Measurements from ENCODE around the gene KPNB1.

GRCh38 chr17:47733047-47733673 lies 83.4 kb downstream of the KPNB1 start, which contains the start of gene TBX21:
- TF ChIP-seq, protein P1, sequence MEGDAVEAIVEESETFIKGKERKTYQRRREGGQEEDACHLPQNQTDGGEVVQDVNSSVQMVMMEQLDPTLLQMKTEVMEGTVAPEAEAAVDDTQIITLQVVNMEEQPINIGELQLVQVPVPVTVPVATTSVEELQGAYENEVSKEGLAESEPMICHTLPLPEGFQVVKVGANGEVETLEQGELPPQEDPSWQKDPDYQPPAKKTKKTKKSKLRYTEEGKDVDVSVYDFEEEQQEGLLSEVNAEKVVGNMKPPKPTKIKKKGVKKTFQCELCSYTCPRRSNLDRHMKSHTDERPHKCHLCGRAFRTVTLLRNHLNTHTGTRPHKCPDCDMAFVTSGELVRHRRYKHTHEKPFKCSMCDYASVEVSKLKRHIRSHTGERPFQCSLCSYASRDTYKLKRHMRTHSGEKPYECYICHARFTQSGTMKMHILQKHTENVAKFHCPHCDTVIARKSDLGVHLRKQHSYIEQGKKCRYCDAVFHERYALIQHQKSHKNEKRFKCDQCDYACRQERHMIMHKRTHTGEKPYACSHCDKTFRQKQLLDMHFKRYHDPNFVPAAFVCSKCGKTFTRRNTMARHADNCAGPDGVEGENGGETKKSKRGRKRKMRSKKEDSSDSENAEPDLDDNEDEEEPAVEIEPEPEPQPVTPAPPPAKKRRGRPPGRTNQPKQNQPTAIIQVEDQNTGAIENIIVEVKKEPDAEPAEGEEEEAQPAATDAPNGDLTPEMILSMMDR (IDR thresholded peaks at IDR 0.05), result no peak
- TF ChIP-seq POLR2AphosphoS5 (IDR thresholded peaks at IDR 0.05) (no peak), POLR2A (IDR thresholded peaks at IDR 0.05) (no peak), EP300 (IDR thresholded peaks at IDR 0.05) (no peak)

Measured in suprapubic skin (tissue), 4 donors.